NCI-H1092 treated with DMSO at 0.1 percent for 48 hours (cell line): ENCODE measurements around the gene ERC2.
"Not testable (repeated sequence)": the region's sequence is repeated elsewhere in the genome, so short reads cannot be mapped to it uniquely, and the experiment has no call there.

Experiments
- DNase-seq: peaks from one replicate; lab custom pipeline; 2025; lab: John Stamatoyannopoulos, UW

The ERC2 gene

GRCh38 chr3:56060521-56061278 lies 407.6 kb downstream of the ERC2 start:
- DNase-seq, result no peak

- no peak for DNase-seq
These were observed 408.5 kb downstream of the ERC2 start for GRCh38 chr3:56059731-56060130.

- DNase-seq, result no peak
These were observed 412.3 kb downstream of the ERC2 start for GRCh38 chr3:56055951-56056350.

- DNase-seq, result no peak
These were observed 412.7 kb downstream of the ERC2 start for GRCh38 chr3:56055546-56055945.

- no peak for DNase-seq
These were observed 413.4 kb downstream of the ERC2 start for GRCh38 chr3:56054844-56055243.

GRCh38 chr3:56053727-56054126 lies 414.5 kb downstream of the ERC2 start:
- no peak for DNase-seq

- DNase-seq, result peak; percentile 0
These were observed 416.1 kb downstream of the ERC2 start for GRCh38 chr3:56052188-56052587.

- DNase-seq, result no peak
These were observed 417.2 kb downstream of the ERC2 start for GRCh38 chr3:56051052-56051451.

- DNase-seq, result no peak
These were observed 419.3 kb downstream of the ERC2 start for GRCh38 chr3:56048946-56049345.

GRCh38 chr3:56048331-56048730 lies 419.9 kb downstream of the ERC2 start:
- no peak for DNase-seq

- DNase-seq, result peak; percentile 1
These were observed 425.8 kb downstream of the ERC2 start for GRCh38 chr3:56042326-56042951.

GRCh38 chr3:56025326-56025725 lies 442.9 kb downstream of the ERC2 start:
- peak; percentile 46 for DNase-seq

- no peak for DNase-seq
These were observed 444.7 kb downstream of the ERC2 start for GRCh38 chr3:56023546-56023945.

- DNase-seq, result no peak
These were observed 445.6 kb downstream of the ERC2 start for GRCh38 chr3:56022619-56023018.

- peak; percentile 44 for DNase-seq
These were observed 448.6 kb downstream of the ERC2 start for GRCh38 chr3:56019490-56020146.

- not testable (repeated sequence) for DNase-seq
These were observed 452.9 kb downstream of the ERC2 start for GRCh38 chr3:56015374-56015773.

- no peak for DNase-seq
These were observed 455.5 kb downstream of the ERC2 start for GRCh38 chr3:56012721-56013120.

GRCh38 chr3:56005196-56005805 lies 463.0 kb downstream of the ERC2 start:
- no peak for DNase-seq

- DNase-seq, result no peak
These were observed 465.1 kb downstream of the ERC2 start for GRCh38 chr3:56003129-56003528.

GRCh38 chr3:56001991-56002390 lies 466.3 kb downstream of the ERC2 start:
- no peak for DNase-seq

GRCh38 chr3:56001537-56001936 lies 466.7 kb downstream of the ERC2 start:
- no peak for DNase-seq

GRCh38 chr3:55989366-55989765 lies 478.9 kb downstream of the ERC2 start:
- DNase-seq, result no peak

- no peak for DNase-seq
These were observed 479.4 kb downstream of the ERC2 start for GRCh38 chr3:55988905-55989304.
